GM11168 (cell line): ENCODE measurements around the gene SMO.

Source experiments
- in situ Hi-C: fragments of 300-500 bp; cut with MboI; formaldehyde crosslinking; loops from one replicate; pipeline ENCODE4 v1.12.0; 2022; ENCODE audit warnings: low sequenced_read_pairs; ENCODE audit not compliant: unreplicated experiment

Gene SMO

GRCh38 chr7:129188372-129188891, at the start of gene SMO:
SMO (plus strand) TSS chr7:129188633; CDS start chr7:129189152, 519 bp downstream.
- in situ Hi-C loops: no loop called here

- in situ Hi-C loops: no loop called here
Observed at GRCh38 chr7:129143724-129144094, 44.7 kb upstream of the SMO start.

GRCh38 chr7:129144095-129144833, 44.2 kb upstream of the SMO start, which contains the start of gene TSPAN33:
TSPAN33 (plus strand) TSS chr7:129144707; CDS start chr7:129144981, 274 bp downstream.
- in situ Hi-C loops: no loop called here

- in situ Hi-C loops: no loop called here
Observed at GRCh38 chr7:129144834-129145668, 43.4 kb upstream of the SMO start.

GRCh38 chr7:129146237-129146979, 42.0 kb upstream of the SMO start:
- in situ Hi-C loops: no loop called here

GRCh38 chr7:129147731-129148130, 40.7 kb upstream of the SMO start:
- in situ Hi-C loops: no loop called here

- in situ Hi-C loops: no loop called here
Observed at GRCh38 chr7:129149511-129149910, 38.9 kb upstream of the SMO start.

GRCh38 chr7:129150199-129150996, 38.0 kb upstream of the SMO start:
- in situ Hi-C loops: no loop called here

- in situ Hi-C loops: no loop called here
Observed at GRCh38 chr7:129157651-129158050, 30.8 kb upstream of the SMO start.

GRCh38 chr7:129159539-129159938, 28.9 kb upstream of the SMO start:
- in situ Hi-C loops: no loop called here

GRCh38 chr7:129160161-129160905, 28.1 kb upstream of the SMO start:
- in situ Hi-C loops: no loop called here

- in situ Hi-C loops: no loop called here
Observed at GRCh38 chr7:129161524-129162225, 26.8 kb upstream of the SMO start.

GRCh38 chr7:129162732-129163131, 25.7 kb upstream of the SMO start:
- in situ Hi-C loops: no loop called here

- in situ Hi-C loops: no loop called here
Observed at GRCh38 chr7:129163875-129164544, 24.4 kb upstream of the SMO start.

GRCh38 chr7:129166745-129167144, 21.7 kb upstream of the SMO start:
- in situ Hi-C loops: no loop called here

GRCh38 chr7:129167817-129168216, 20.6 kb upstream of the SMO start:
- in situ Hi-C loops: no loop called here

- in situ Hi-C loops: no loop called here
Observed at GRCh38 chr7:129168231-129169021, 20.0 kb upstream of the SMO start.
